HEK293 (cell line): ENCODE results near the gene OST4.

Experiments used
- GLI4 ChIP-seq: fragments of 450-650 bp; formaldehyde crosslinking; IDR thresholded peaks from 2 replicates; pipeline ENCODE4 v1.5.1; 2016; ENCODE audit warnings: missing biosample characterization, missing genetic modification characterization
- TCF7L2 ChIP-seq: IDR thresholded peaks from 2 replicates; pipeline ENCODE4 v1.6.1; 2011; ENCODE audit warnings: low read depth, mild to moderate bottlenecking, inconsistent platforms, low read length, moderate library complexity, borderline replicate concordance
- ZBTB20 ChIP-seq: fragments of 450-650 bp; formaldehyde crosslinking; IDR thresholded peaks from 2 replicates; pipeline ENCODE4 v1.5.1; 2016; ENCODE audit warnings: missing biosample characterization, missing genetic modification characterization
- ZFP3 ChIP-seq: fragments of 450-650 bp; formaldehyde crosslinking; IDR thresholded peaks from 2 replicates; pipeline ENCODE4 v1.5.1; 2016; ENCODE audit warnings: low read depth, missing biosample characterization, missing genetic modification characterization
- ZNF169 ChIP-seq: fragments of 450-650 bp; formaldehyde crosslinking; IDR thresholded peaks from 2 replicates; pipeline ENCODE4 v1.5.1; 2016; ENCODE audit warnings: missing biosample characterization, missing genetic modification characterization
- ZNF274 ChIP-seq, 2 experiments: fragments of 200-500 bp in 1 of 2; fragments of 450-650 bp in 1 of 2; sonication (Bioruptor generic) in 1 of 2; formaldehyde crosslinking in 1 of 2; IDR thresholded peaks; 2 replicates each; pipeline versions ENCODE4 v1.5.1 to v1.6.1; 2014 to 2016; ENCODE audit warnings: borderline replicate concordance in 1 of 2, inconsistent platforms in 1 of 2, low read length in 1 of 2, missing biosample characterization in 1 of 2, missing genetic modification characterization in 1 of 2
- ZNF610 ChIP-seq: fragments of 450-650 bp; formaldehyde crosslinking; IDR thresholded peaks from 2 replicates; pipeline ENCODE4 v1.5.1; 2016; ENCODE audit warnings: missing biosample characterization, missing genetic modification characterization, borderline replicate concordance
- ZNF624 ChIP-seq: fragments of 450-650 bp; formaldehyde crosslinking; IDR thresholded peaks from 2 replicates; pipeline ENCODE4 v1.5.1; 2017; ENCODE audit warnings: missing biosample characterization, missing genetic modification characterization
- ZNF707 ChIP-seq: fragments of 450-650 bp; formaldehyde crosslinking; IDR thresholded peaks from 2 replicates; pipeline ENCODE4 v1.5.1; 2016; ENCODE audit warnings: missing biosample characterization, missing genetic modification characterization
- TF ChIP-seq, protein P1 (sequence below): fragments of 450-650 bp; formaldehyde crosslinking; IDR thresholded peaks from 2 replicates; pipeline ENCODE4 v1.5.1; 2016; ENCODE audit warnings: missing biosample characterization, missing genetic modification characterization
- TF ChIP-seq, protein P2 (sequence below): fragments of 450-650 bp; formaldehyde crosslinking; IDR thresholded peaks from 2 replicates; pipeline ENCODE4 v1.5.1; 2016; ENCODE audit warnings: missing biosample characterization, missing genetic modification characterization
- TF ChIP-seq, protein P3 (sequence below): fragments of 450-650 bp; formaldehyde crosslinking; IDR thresholded peaks from 2 replicates; pipeline ENCODE4 v1.5.1; 2016; ENCODE audit warnings: missing biosample characterization, missing genetic modification characterization
- TF ChIP-seq, protein P4 (sequence below): sonication (generic); formaldehyde crosslinking; IDR thresholded peaks from 2 replicates; pipeline ENCODE4 v1.8.1; 2022; ENCODE audit warnings: mild to moderate bottlenecking, moderate library complexity, missing genetic modification reagents

DNA sequence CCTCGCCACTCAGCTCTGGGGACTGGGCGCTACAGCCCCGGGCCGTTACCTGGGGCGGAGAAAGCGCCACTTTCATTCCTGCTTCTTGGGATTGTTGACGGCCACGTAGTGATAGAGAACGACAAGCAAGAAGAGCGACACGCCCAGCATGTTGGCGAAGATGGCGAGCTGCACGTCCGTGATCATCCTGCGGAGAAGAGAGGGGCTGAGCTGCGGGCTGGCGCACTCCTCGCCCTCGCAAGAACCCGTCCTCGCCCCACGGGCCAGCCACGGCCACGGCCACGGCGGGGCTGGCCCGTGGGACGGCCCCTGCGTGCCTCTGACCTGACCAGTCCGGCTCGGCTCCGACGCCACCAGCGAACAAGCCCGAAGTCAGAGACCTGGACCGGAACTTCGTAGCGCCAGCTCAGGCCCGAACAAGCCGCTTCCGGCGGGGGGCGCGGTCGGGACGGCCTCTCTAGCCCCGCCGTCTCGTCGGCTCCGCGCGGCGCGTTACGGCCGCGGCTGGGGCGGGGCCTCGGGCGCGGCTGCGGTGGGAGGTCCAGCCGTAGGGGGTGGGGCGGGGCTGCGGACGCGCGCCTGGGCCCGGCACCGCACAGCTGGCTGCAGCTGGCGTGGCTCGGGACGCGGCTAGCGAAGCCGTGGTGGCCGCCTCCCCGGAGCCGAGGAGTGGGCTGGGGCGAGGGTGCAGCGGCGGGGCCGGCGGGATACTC, at the start of gene OST4:
- TF ChIP-seq, protein P1, sequence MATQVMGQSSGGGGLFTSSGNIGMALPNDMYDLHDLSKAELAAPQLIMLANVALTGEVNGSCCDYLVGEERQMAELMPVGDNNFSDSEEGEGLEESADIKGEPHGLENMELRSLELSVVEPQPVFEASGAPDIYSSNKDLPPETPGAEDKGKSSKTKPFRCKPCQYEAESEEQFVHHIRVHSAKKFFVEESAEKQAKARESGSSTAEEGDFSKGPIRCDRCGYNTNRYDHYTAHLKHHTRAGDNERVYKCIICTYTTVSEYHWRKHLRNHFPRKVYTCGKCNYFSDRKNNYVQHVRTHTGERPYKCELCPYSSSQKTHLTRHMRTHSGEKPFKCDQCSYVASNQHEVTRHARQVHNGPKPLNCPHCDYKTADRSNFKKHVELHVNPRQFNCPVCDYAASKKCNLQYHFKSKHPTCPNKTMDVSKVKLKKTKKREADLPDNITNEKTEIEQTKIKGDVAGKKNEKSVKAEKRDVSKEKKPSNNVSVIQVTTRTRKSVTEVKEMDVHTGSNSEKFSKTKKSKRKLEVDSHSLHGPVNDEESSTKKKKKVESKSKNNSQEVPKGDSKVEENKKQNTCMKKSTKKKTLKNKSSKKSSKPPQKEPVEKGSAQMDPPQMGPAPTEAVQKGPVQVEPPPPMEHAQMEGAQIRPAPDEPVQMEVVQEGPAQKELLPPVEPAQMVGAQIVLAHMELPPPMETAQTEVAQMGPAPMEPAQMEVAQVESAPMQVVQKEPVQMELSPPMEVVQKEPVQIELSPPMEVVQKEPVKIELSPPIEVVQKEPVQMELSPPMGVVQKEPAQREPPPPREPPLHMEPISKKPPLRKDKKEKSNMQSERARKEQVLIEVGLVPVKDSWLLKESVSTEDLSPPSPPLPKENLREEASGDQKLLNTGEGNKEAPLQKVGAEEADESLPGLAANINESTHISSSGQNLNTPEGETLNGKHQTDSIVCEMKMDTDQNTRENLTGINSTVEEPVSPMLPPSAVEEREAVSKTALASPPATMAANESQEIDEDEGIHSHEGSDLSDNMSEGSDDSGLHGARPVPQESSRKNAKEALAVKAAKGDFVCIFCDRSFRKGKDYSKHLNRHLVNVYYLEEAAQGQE (tag by site-specific recombination): no peak
- TF ChIP-seq, protein P2, sequence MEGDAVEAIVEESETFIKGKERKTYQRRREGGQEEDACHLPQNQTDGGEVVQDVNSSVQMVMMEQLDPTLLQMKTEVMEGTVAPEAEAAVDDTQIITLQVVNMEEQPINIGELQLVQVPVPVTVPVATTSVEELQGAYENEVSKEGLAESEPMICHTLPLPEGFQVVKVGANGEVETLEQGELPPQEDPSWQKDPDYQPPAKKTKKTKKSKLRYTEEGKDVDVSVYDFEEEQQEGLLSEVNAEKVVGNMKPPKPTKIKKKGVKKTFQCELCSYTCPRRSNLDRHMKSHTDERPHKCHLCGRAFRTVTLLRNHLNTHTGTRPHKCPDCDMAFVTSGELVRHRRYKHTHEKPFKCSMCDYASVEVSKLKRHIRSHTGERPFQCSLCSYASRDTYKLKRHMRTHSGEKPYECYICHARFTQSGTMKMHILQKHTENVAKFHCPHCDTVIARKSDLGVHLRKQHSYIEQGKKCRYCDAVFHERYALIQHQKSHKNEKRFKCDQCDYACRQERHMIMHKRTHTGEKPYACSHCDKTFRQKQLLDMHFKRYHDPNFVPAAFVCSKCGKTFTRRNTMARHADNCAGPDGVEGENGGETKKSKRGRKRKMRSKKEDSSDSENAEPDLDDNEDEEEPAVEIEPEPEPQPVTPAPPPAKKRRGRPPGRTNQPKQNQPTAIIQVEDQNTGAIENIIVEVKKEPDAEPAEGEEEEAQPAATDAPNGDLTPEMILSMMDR: peak; percentile 76
- no peak for TF ChIP-seq ZNF707 (tag by site-specific recombination)
- TF ChIP-seq, protein P3, sequence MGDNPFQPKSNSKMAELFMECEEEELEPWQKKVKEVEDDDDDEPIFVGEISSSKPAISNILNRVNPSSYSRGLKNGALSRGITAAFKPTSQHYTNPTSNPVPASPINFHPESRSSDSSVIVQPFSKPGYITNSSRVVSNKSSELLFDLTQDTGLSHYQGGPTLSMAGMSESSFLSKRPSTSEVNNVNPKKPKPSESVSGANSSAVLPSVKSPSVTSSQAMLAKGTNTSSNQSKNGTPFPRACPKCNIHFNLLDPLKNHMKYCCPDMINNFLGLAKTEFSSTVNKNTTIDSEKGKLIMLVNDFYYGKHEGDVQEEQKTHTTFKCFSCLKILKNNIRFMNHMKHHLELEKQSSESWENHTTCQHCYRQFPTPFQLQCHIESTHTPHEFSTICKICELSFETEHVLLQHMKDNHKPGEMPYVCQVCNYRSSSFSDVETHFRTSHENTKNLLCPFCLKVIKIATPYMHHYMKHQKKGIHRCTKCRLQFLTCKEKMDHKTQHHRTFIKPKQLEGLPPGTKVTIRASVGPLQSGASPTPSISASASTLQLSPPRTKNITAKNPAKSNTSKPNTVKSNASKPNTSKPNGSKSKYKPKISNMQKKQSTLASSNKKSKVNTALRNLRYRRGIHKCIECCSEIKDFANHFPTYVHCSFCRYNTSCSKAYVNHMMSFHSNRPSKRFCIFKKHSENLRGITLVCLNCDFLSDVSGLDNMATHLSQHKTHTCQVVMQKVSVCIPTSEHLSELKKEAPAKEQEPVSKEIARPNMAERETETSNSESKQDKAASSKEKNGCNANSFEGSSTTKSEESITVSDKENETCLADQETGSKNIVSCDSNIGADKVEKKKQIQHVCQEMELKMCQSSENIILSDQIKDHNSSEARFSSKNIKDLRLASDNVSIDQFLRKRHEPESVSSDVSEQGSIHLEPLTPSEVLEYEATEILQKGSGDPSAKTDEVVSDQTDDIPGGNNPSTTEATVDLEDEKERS: no peak
- TF ChIP-seq ZFP3 (tag by site-specific recombination): no peak
- no peak; the same call in 1 of the 2 replicates for TF ChIP-seq ZBTB20 (tag by site-specific recombination)
- TF ChIP-seq ZNF624 (tag by site-specific recombination): no peak
- no peak for TF ChIP-seq GLI4
- no peak for TF ChIP-seq ZNF274 (IDR thresholded peaks at IDR 0.05; ENCODE audit: low read length)
- no peak for TF ChIP-seq ZNF274 (tag by site-specific recombination; IDR thresholded peaks at IDR 0.05; ENCODE audit: borderline replicate concordance)
- TF ChIP-seq TCF7L2: no peak
- TF ChIP-seq ZNF169: no peak
- no peak for TF ChIP-seq ZNF610 (tag by site-specific recombination)
- TF ChIP-seq, protein P4, sequence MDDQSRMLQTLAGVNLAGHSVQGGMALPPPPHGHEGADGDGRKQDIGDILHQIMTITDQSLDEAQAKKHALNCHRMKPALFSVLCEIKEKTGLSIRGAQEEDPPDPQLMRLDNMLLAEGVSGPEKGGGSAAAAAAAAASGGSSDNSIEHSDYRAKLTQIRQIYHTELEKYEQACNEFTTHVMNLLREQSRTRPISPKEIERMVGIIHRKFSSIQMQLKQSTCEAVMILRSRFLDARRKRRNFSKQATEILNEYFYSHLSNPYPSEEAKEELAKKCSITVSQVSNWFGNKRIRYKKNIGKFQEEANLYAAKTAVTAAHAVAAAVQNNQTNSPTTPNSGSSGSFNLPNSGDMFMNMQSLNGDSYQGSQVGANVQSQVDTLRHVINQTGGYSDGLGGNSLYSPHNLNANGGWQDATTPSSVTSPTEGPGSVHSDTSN: no peak
